ENCODE results near the gene QKI.

The QKI gene

DNA sequence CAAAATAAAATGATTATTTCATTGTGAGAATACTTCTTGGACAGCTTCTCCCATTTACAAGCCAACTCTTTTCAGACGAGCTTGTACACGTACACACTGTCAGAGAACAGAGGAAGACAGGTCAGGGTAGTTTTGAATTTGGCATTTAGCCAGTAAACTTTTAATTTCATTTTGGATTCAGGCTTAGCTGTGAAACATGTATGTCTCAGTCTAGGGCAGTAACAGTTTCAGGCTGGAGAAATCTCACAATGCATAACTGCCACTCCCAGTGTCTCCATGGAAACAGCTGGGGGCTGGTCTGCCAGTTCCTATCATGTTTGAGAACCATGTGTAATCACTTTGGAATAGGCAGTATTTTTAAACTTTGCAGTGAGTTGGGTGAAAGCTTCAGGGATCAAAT is 22.0 kb upstream of the QKI start:
- peak in 1 of 3 donors; percentile 37 for DNase-seq

- DNase-seq = no peak
Observed at GRCh38 chr6:163393923-163394322, 20.6 kb upstream of the QKI start.

DNA sequence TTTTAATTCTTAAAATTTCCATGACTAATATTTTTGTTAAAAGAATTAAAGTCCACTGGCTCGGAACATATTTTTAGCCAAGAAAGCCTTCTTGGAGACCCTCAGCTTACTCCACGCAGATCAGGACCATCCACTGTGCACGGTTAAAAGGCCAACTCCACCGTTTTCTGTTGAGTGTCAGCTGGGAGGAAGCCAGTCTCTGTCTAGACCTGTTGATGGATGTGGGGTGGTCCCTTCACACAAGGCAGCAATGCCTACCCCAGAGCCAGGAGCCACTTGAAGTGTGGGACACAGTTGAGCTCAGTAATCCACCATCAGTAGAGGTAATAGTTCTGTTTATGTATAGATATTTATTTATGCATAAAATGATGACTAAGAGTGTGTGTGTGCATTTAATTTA is 19.9 kb upstream of the QKI start:
- no peak for DNase-seq

- peak in 1 of 3 donors; percentile 34 for DNase-seq
Observed at GRCh38 chr6:163395122-163395830, 19.2 kb upstream of the QKI start.

DNA sequence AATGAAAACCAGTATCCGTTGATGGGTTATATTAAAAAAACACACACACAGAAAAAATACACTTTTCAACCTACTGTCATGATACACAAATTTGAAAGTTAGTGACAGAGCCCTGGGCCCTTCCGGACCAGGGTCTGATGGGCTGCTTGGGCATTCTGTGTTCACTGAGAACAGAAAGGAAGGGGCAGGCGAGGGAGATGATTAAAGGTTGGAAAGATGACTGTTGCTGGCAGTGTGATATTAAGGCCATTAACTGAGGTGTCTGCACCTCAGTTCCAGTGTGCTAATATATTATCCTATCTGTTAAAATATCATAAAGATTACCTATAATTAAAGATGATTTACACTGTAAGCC is 18.7 kb upstream of the QKI start:
- DNase-seq = no peak

- no peak for DNase-seq
Observed at GRCh38 chr6:163397326-163397725, 17.2 kb upstream of the QKI start.

GRCh38 chr6:163398115-163398514 is 16.4 kb upstream of the QKI start:
- no peak for DNase-seq

DNA sequence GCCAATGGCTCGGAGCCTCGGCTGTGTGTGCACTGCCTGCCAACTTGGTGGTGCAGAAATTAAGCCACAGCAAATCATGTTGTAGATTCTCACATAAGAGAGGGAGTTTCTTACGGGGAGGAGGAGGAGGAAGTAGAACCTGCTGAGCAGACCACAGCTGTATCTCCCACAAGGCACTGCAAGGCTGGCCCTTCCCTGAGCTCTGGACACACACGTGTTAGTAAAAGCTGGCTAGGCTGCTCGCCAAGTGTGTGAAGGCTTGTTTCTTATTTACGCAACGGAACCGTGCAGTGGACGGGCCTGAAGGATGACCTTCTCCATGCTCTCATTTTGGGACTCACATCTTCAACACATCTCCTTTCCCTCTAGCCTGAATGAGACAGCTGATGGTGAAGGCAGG is 15.7 kb upstream of the QKI start:
- peak; percentile 52 to 68 (median 63) for DNase-seq

- no peak for DNase-seq
Observed at GRCh38 chr6:163400509-163400908, 14.0 kb upstream of the QKI start.

DNA sequence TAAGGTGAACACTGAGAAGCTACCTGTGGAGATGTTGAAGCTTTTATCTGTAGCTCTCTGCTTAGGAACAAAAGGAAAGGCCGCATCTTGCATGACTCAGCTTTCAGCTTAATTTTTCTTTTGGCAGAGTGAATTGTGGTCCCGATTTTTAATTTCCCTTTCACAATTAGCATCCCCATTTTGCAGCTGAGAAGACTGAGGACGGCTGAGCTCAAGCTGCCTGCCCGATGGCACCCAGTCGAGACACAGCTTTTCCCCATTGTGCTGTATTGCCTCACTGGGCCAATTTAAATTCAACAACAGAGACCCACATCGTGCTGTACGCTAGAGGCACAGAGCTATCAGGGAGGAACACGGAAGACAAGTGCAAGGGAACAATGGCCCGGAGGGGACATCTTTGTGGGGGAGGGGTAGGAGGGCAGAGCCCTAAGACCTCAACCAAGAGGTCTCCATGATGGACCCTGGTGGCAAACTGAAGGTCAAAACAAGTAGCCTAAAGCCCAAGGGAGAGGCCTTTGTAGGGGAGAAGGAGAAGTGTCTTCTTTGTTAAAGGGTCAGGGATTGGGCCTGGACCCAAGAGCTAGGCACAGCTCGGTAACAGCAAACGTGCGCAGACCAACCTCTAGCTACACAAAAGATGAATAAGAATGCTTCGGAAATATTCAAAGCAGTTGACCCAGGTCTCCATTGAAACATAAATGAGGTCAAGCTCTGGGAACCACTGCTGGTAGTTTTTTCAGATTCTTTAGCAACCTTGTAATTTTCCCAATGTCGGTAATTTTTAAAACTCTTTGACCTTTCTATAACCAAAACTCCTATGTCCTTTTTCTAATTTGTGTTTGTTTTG is 13.3 kb upstream of the QKI start:
- peak in 2 of 3 donors; percentile 30 to 44 for DNase-seq

DNA sequence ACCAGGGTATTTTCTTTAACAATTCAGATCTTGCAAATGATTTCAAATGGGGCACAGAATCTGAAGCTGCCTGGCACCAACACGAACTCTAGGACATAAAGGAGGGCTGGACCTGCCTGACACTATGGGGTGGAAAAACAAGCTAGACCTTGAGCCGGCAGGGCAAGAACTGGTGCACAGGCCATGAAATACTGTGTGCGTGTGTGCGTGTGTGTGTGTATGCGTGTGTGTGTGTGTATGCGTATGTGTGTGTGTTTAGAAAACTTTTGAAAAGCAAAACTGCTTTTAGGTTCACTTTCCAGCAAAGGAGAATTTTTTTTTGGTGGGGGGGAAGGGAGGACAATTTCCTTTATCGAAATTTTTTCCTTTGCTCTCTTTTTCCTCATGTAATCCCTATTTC is 11.9 kb upstream of the QKI start:
- DNase-seq = no peak

DNA sequence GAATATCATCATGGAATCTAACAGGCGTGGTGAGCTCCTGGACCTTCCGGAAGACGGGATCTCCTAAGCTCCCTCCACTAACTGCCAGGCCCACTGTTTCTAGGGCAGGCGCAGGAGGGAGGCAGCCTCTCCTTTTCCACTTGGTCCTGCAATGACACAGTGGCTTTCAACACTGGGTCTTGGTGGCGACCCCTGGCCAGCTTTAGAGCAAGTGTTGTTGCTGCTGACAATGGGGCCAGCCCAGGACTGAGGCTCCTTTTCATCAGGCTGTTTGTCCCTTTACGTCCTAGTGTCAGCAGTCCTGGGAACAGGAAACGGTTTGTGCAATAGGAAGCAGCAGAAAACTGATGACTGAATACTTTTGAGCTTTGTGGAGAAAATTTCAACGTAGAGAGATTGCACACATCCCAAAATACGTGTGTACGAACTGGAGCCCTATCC is 9.7 kb upstream of the QKI start:
- peak; percentile 72 to 87 (median 83) for DNase-seq

DNA sequence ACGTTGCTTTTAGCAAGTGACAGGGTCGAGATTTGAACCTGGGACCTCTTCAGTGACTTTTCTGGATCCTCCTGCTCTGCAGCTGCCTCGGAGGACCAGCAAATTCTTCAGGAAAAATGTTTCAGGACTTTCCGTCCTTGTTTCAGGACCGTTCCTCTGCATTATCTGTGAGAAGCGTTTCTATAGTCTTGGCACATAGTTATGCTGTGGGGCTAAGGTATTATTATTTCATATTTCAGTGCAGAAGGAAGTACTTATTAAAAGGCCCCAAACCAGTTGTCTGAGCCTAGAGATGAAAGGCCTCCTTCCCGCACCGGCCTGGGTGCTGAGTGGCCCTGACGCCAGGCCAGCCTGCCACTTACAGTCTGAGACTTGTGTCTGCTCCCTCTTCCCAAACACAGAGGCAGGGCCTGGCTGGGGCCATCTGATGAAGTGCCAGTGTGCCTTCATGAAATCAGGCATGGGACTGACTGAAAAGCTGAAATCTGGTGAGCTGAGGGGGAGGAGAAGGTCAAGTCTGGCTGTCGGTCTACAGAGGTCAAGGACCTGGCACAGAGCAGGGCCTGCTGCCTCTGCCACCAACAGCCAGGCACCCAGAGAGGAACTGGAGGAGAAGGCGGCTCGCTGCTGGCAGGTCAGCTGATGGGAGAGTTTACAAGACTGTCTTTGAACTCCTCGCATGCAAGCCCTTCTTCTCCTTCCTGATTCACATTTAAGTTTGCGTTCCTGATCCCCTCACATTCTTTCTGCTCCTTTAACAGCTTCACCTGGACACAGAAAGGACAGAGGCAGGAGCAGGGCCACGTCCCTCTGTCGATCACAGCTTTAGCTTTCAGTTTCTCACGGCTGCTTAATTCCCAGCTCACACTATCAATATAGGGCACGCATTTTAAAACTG is 8.9 kb upstream of the QKI start:
- peak; percentile 73 to 78 (median 76) for DNase-seq

GRCh38 chr6:163406366-163406765 is 8.2 kb upstream of the QKI start:
- DNase-seq = peak; percentile 39 to 74 (median 64)

DNA sequence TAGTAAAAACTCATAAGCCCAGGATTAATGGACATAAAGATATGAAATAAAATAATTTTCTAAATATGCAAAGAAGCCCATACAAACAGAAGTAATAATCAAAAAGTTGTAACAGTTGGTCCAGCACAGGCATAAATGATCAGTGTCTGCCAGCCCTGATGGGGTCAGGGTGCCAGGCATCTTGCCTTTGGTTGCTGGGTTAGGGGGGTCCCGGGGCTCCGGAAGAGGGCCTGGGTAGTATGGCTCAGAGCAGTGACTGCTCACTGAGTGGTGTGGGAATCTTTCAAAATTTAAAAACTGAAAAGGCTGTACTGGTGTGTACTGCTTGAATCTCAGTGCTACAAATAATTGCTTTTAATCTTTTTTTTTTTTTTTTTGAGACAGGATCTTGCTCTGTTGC is 7.7 kb upstream of the QKI start:
- DNase-seq = no peak

GRCh38 chr6:163408352-163408991 is 6.0 kb upstream of the QKI start:
- no peak for DNase-seq

DNA sequence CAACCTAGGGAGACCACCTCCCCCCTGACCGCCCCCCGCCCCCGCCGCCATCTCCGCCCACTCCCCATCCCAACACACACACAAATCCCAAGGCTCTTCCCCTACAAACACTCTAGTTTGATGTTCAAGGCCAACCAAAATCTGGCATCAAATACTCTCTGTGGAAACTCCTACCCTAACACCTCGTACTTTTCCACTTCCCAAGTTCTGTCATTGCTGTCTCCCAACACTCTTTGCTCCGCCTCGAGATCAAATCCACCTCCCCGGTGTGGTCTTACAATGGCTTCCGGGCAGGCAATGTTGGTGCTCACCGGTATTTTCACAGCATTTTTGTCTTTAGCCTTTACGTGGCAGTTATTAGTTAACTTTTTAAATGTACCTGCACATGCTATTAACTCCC is 4.8 kb upstream of the QKI start:
- DNase-seq = no peak

DNA sequence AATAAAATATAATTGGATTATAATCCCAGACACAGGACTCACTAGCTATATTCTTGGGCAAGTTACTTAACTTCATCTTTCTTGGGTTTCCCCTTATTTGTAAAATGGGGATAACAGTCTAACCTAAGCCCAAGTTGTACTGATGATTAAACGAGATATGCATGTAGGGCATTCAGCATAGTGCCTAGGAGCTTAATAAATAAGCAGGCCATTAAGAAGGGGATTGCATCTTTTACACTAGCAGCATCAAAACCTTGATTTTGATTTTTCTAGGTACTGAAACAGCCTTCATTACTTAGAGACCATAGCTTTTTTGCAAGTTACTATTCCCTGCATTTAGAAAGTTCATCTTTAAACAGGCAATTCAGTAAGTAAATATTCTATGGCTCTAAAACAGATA is 2.2 kb upstream of the QKI start:
- DNase-seq = peak; percentile 35 to 73 (median 71)

DNA sequence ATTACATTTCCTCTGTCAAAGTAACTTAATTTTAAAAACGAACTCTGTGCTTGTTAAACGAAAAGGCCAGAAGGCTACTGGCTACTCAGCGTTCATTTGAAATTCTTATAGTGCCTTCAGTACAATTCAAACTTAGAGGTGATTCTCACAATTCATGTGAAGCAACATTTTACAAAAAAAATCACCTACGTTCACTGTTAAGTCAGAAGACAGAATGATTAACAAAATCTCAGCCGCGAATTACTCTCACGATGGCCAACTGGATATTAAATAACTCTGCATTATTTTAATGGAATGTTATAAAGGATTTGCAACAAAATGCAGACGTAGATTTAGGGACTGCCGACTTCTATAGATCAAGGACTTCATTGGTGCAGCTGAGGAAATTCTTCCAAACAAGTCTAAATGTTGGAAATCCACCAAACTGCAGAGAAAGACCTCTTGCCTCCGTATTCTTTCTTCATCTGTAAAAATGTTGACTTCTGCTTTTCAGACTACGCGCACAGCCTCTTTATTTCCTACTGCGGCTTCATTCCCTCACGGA is 1.6 kb upstream of the QKI start:
- no peak for DNase-seq

DNA sequence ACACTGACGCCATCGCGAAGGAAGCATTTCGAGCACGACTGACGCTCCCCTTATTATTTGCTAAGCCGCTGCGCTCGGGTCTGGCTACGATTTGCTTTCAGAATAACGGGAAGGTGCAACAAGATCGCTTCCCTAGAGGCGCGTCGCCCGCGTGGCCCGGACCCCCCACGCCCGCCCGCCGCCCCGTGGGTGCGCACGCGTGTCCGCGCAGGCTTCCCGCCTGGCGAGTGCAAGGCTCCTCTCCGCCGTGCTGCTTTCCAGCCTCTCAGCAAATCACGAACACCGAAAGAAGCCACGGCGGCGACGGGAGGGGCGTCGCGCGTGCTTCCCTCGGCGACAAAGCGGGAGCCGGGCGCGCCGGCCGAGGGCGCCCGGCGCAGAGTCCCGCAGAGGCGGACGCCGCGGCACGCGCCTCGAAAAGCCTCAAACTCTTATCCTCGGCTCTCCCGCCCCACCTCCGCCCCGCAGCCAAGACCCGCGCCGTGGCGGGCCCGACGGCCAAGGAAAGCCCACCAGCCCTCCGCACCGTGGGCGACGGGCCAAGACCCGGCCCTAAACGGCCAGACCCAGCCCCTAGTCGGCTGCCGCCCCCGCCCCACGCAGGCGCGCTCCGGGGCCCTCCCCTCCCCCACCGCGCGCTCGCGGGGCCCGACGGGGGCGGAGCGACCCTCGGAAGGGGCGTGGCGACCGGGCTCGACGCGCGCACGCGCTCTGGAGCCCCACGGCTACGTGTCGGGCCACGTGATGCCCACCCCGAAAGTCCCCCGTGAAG is 987 bp upstream of the QKI start:
- DNase-seq = peak; percentile 98

DNA sequence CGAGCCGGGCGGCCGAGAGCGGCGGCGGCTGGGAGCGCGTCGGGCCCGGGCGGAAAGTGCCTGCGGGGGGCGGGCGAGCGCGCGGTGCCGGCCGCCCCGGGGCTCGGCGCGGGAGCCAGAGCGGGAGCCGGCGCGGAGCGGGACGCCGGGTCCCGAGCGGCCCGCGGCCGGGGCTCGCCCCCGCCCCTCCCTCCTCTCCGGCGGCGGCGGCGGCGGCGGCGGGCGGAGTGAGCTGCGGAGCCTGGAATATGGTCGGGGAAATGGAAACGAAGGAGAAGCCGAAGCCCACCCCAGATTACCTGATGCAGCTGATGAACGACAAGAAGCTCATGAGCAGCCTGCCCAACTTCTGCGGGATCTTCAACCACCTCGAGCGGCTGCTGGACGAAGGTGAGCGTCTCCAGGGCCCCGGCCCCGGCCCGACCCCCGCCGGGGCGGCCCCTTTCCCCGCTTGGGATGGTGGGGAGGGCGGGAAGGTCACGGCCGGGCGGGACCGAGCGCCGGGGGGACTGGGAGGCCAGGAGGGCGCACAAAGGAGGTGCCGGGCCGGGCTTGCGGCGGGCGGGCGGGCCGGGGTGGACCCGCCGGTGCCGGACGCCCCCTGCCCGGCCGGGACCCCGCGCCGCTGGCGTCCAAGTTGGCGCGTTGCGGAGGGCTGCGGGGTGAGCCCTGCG is 565 bp downstream of the QKI start:
- peak in 1 of 3 donors; percentile 46 for DNase-seq
